ENCODE results near the gene WDPCP.
A peak's percentile ranks its signal among the peaks of the same experiment; 100 is the strongest.

The WDPCP gene

GRCh38 chr2:63590626-63591408, 2.5 kb upstream of the WDPCP start:
- no peak overlapping the region for H3K4me3 ChIP-seq (ENCODE audit: control insufficient read depth, low read depth, low read length)
- no peak for TF ChIP-seq CTCF (IDR thresholded peaks at IDR 0.05; ENCODE audit: control insufficient read depth, insufficient read depth, low read depth, low read length, missing control alignments)
- DNase-seq (ENCODE audit: low read depth), result no peak

GRCh38 chr2:63589148-63589958, 1.1 kb upstream of the WDPCP start:
- no peak for TF ChIP-seq CTCF (IDR thresholded peaks at IDR 0.05; ENCODE audit: control insufficient read depth, insufficient read depth, low read depth, low read length, missing control alignments)
- no peak for DNase-seq (ENCODE audit: low read depth)
- peak overlapping the region; percentile 69 for H3K4me3 ChIP-seq (ENCODE audit: control insufficient read depth, low read depth, low read length)

GRCh38 chr2:63587814-63588384, 378 bp downstream of the WDPCP start:
- peak; percentile 10 for DNase-seq (ENCODE audit: low read depth)
- TF ChIP-seq CTCF (IDR thresholded peaks at IDR 0.05; ENCODE audit: control insufficient read depth, insufficient read depth, low read depth, low read length, missing control alignments), result no peak
- H3K4me3 ChIP-seq (ENCODE audit: control insufficient read depth, low read depth, low read length), result peak overlapping the region; percentile 69

- TF ChIP-seq CTCF (IDR thresholded peaks at IDR 0.05; ENCODE audit: control insufficient read depth, insufficient read depth, low read depth, low read length, missing control alignments), result no peak
- no peak for DNase-seq (ENCODE audit: low read depth)
- H3K4me3 ChIP-seq (ENCODE audit: control insufficient read depth, low read depth, low read length), result no peak overlapping the region
Measured at GRCh38 chr2:63582873-63583272, 5.4 kb downstream of the WDPCP start.

GRCh38 chr2:63581298-63581961, 6.8 kb downstream of the WDPCP start:
- TF ChIP-seq CTCF (IDR thresholded peaks at IDR 0.05; ENCODE audit: control insufficient read depth, insufficient read depth, low read depth, low read length, missing control alignments), result no peak
- H3K4me3 ChIP-seq (ENCODE audit: control insufficient read depth, low read depth, low read length), result no peak overlapping the region
- no peak for DNase-seq (ENCODE audit: low read depth)

- no peak for TF ChIP-seq CTCF (IDR thresholded peaks at IDR 0.05; ENCODE audit: control insufficient read depth, insufficient read depth, low read depth, low read length, missing control alignments)
- no peak for DNase-seq (ENCODE audit: low read depth)
- no peak overlapping the region for H3K4me3 ChIP-seq (ENCODE audit: control insufficient read depth, low read depth, low read length)
Measured at GRCh38 chr2:63580651-63581297, 7.5 kb downstream of the WDPCP start.
